ENCODE results near the gene TAF1B. TPM values are rescaled to one million over a fixed set of nuclear protein-coding genes. Genes with fewer than 3 reads are reported as not detected.

The TAF1B gene
- total RNA-seq, 1 donor from 2014 or later = 19.0 TPM

GRCh38 chr2:9983401-9984216, 140.3 kb downstream of the TAF1B start:
- no peak for DNase-seq (ENCODE audit: low read depth in 2 of 2)

Other genes starting within 250 kb of the TAF1B start
- 152 and 217 TPM in 2 replicates for gene YWHAQ, start 212.5 kb upstream of the TAF1B start, total RNA-seq
- 0.22 and 0.40 TPM in 2 replicates for gene GRHL1, start 108.2 kb downstream of the TAF1B start, total RNA-seq
- gene KLF11, start 200.1 kb downstream of the TAF1B start, total RNA-seq = 3.9 and 7.3 TPM in 2 replicates
- gene CYS1, start 236.9 kb downstream of the TAF1B start, total RNA-seq = under 0.01 TPM in 1 of 2 replicates, not detected in the other